Tongue (tissue), 2 donors: ENCODE measurements around the gene DHRS7B. TPM values are rescaled to one million over a fixed set of nuclear protein-coding genes. Genes with fewer than 3 reads are reported as not detected.
"Not testable (repeated sequence)": the region's sequence is repeated elsewhere in the genome, so short reads cannot be mapped to it uniquely, and the experiment has no call there.

Experiments
- DNase-seq: peaks from one replicate; pipeline ENCODE4 v3.0.0-alpha.2; 2015
- total RNA-seq: library from RNA; depleted of rRNA; stranded (reverse); fragments of >200 nt; gene quantifications from one replicate; pipeline ENCODE4 v1.2.3, GENCODE V29; 2014

Gene DHRS7B, protein sequence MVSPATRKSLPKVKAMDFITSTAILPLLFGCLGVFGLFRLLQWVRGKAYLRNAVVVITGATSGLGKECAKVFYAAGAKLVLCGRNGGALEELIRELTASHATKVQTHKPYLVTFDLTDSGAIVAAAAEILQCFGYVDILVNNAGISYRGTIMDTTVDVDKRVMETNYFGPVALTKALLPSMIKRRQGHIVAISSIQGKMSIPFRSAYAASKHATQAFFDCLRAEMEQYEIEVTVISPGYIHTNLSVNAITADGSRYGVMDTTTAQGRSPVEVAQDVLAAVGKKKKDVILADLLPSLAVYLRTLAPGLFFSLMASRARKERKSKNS
- 28.0 TPM for total RNA-seq

- DNase-seq, result peak; percentile 99
Measured at GRCh38 chr17:21126645-21127508, at the start of gene DHRS7B. Gene DHRS7B, plus strand, starts transcription at chr17:21126964. Its CDS starts 8 bp downstream, at chr17:21126972.

DNA sequence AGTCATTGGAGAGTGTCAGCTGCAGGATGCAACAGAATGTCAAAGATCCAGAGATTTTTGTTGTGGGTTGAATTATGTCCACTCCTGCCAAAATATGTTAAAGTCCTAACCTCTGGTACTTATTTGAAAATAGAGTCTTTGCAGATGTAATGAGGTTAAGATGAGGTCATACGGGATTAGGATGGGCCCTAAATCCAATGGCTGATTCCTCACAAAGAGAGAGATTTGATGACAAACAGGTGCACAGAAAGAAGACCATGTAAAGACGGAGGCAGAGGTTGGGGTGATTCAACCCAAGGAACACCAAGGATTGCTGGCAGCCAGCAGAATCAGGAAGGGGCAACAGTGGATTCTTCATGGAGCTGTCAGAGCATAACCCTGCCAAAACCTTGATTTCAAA lies 49.5 kb upstream of the DHRS7B start:
- DNase-seq, result peak; percentile 82

- peak; percentile 37 for DNase-seq
Measured at GRCh38 chr17:21078016-21078780, 48.6 kb upstream of the DHRS7B start.

GRCh38 chr17:21079196-21079595 lies 47.6 kb upstream of the DHRS7B start:
- no peak for DNase-seq

GRCh38 chr17:21082001-21082436 lies 44.7 kb upstream of the DHRS7B start:
- no peak for DNase-seq

- not testable (repeated sequence) for DNase-seq
Measured at GRCh38 chr17:21085280-21085679, 41.5 kb upstream of the DHRS7B start.

GRCh38 chr17:21085707-21086106 lies 41.1 kb upstream of the DHRS7B start:
- DNase-seq, result no peak

DNA sequence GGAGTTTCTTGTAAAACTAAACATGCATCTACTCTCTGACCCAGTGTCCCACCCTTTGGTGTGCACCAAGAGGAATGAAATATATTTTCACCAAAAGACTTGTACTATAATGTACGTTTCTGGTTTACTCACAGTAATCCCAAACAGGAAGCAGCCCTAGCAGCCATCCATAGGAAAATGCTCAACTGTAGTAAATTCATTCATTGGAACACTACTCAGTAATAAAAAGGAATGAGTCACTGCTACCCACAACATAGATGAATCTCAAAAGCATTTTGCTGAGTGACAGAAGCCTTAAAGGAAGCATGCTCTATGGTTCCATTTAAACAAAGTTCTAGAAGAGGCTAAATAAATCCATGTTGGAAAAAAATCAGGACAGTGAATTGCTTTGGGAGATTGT lies 37.6 kb upstream of the DHRS7B start:
- no peak for DNase-seq

GRCh38 chr17:21089933-21090901 lies 36.5 kb upstream of the DHRS7B start:
- DNase-seq, result no peak

DNA sequence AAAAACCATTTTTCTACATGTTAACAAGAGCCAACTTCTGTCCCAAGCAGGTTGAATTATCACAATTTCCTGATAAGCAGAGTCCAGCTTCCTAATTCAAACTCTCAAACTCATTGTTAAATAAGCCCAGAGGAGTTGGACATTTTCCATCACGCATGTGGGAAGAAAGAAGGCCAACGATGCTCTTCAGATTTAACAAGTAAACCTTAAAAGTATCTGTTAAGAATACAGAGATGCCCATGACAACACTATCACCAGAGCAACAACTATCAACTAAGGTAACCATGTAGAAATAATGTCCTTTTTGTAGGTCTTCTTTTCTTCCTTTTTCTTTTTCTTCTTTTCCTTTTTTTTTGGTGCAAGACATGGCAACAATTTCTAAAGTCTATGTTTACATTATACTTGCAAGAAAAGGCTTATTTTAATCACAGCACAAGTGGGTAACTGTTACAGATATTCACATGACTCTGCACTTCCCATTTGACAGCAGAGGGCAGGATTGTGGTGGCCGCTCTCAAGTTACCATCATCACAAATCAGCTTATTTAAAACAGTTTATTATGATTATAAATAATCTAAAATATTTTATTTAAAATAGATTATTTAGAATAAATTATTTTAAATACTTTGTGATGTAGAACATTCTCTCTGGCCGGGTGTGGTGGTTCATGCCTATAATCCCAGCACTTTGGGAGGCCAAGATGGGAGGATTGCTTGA lies 35.7 kb upstream of the DHRS7B start:
- no peak for DNase-seq

GRCh38 chr17:21094298-21094704 lies 32.5 kb upstream of the DHRS7B start:
- DNase-seq, result no peak

DNA sequence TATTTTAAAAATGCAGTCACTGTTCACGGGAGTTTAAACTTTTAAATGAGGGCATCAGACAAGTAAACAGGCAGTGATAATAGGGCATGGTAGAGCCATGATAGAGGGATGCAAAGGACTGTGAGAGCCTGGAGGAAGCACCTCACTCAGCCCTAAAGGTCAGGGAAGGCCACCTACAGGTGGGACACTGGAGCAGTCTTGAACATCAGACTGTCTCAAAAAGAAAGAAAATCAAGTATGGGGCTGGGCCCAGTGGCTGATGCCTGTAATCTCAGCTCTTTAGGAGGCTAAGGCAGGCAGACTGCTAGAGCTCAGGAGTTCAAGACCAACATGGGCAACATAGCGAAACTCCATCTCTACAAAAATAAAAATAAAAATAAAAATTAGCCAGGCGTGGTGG lies 31.0 kb upstream of the DHRS7B start:
- DNase-seq, result no peak

GRCh38 chr17:21096874-21097273 lies 29.9 kb upstream of the DHRS7B start:
- DNase-seq, result no peak

DNA sequence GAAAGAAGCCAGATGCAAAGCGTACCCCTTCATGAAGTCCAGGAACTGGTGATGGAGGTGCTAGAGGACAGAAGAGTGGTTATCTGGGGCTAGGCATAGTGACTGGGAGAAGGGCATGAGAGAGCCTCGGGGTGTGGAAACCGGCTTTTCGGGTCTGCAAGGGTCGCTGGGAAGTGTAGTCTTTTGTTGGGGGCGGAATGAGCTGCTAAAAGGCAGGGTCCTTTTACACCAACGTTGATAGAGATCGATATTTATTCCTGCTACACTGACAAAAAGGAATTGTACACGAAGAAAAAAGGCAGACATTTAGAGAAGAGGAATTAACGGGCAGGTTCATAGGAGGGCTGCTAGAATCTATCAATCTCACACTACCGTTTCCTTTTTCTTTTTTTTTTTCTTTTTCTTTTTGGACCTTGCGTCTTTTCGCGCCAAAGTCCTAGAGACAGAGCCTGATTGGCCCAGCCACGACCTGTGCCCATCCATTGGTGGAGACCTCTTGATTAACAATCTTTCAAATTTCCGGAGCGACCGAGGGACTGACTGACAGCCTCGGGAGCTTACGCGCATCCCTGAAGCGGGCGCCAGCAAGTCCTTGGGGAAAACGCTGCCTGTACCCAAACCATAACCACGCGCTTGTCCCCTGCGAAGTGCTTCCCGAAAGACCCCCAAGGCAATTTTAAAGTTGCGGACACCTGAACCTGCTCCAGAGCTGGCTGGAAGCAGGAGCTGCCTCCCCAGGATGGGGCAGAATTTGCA lies 27.7 kb upstream of the DHRS7B start:
- peak; percentile 88 for DNase-seq

GRCh38 chr17:21100636-21101035 lies 26.1 kb upstream of the DHRS7B start:
- no peak for DNase-seq

GRCh38 chr17:21104608-21105007 lies 22.2 kb upstream of the DHRS7B start:
- DNase-seq, result no peak

DNA sequence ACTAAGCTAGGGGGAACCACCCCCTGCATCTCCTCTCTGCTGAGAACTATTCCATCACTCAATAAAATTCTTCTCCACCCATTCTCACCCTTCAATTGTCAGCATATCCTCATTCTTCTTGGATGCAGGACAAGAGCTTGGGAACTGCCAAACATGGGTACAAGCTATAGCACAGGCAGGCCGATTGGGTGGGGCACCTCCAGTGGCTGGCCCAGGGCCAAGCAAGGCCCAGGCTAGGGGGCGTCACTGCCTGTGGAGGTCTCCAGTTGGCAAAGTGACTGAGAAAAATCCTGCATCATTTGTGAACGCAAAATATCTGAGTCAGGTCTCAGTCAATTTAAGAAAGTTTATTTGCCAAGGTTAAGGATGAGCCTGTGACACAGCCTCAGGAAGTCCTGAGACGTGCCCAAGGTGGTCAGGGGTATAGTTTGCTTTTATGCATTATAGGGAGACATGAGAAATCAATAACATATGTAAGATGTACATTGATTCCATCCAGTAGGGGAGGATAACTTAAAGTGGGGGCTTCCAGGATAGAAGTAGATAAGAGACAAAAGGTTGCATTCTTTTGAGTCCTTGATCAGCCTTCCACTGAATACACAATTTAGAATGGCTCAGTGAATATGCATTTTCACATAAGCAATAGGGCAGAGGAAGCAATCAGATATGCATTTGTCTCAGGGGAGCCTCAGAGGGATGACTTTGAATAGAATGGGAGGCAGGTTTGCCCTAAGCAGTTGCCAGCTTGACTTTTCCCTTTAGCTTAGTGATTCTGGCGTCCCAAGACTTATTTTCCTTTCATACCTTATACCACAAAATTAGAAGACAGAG lies 21.5 kb upstream of the DHRS7B start:
- DNase-seq, result no peak

- no peak for DNase-seq
Measured at GRCh38 chr17:21106316-21106715, 20.4 kb upstream of the DHRS7B start.

DNA sequence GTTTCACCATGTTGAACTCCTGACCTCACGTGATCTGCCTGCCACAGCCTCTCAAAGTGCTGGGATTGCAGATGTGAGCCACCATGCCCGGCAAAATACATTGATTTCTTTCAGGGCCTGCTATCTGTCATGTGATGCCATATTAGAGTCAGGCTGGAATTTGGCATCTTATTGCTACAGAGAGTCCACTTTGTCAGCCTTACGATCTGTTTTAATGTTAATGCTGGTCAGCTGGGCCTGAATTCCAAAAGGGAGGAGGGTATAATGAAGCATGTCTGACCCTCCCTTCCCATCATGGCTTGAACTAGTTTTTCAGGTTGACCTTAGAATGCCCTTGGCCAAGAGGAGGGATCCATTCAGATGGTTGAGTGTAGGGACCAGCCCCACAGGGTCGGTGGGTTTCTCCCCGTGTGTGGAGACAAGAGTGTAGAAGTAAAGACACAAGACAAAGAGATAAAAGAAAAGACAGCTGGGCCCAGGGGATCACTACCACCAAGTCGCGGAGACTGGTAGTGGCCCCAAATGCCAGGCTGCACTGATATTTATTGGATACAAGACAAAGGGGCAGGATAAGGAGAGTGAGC lies 19.6 kb upstream of the DHRS7B start:
- not testable (repeated sequence) for DNase-seq
